Endothelial cell of umbilical vein (primary cell): ENCODE data around the gene DVL1. TPM values are rescaled to one million over a fixed set of nuclear protein-coding genes. Genes with fewer than 3 reads are reported as not detected.

Source experiments
- BruUV-seq: library from RNA; stranded (reverse); fragments of 400-500 nt; replicated peaks from 2 replicates; lab custom pipeline; 2021; lab: Mats Ljungman, UMichigan
- CTCF ChIA-PET: fragments of 300-600, 350-600 bp; sonication (Branson Sonifier 250); formaldehyde crosslinking; loops from one replicate; lab custom pipeline; 2021; ENCODE audit warnings: antibody characterized with exemption, inconsistent platforms; lab: Charles Lee
- POLR2A ChIA-PET: fragments of 300-600, 350-600 bp; sonication (Branson Sonifier 250); formaldehyde crosslinking; loops from one replicate; lab custom pipeline; 2021; ENCODE audit warnings: antibody characterized with exemption, inconsistent platforms; lab: Charles Lee
- DNase-seq: peaks from one replicate; pipeline ENCODE4 v3.0.0-alpha.2; 2011; ENCODE audit warnings: low read depth, low spot score
- FAIRE-seq: peaks from 2 replicates; lab custom pipeline; 2011; peaks lifted over from hg19 to GRCh38; lab: Jason Lieb, UNC
- H2AFZ ChIP-seq: 2 replicates; pipeline ENCODE4 v1.6.0; 2012; ENCODE audit warnings: low read depth, low read length, control low read depth, inconsistent platforms
- H3K27ac ChIP-seq: 2 replicates; pipeline ENCODE4 v1.5.1; 2011; ENCODE audit warnings: low read depth, mild to moderate bottlenecking, control low read depth, low read length, moderate library complexity; ENCODE audit not compliant: insufficient read depth
- H3K27me3 ChIP-seq, 2 experiments: 2 replicates each; pipeline versions ENCODE4 v1.6.0 to v1.6.1; 2011; ENCODE audit warnings: low read length in 2 of 2, mixed read lengths in 1 of 2; ENCODE audit not compliant: control insufficient read depth in 2 of 2, insufficient read depth in 2 of 2
- H3K36me3 ChIP-seq, 2 experiments: 2 replicates in 1 of 2; 3 replicates in 1 of 2; pipeline ENCODE4 v1.5.1; 2011; ENCODE audit warnings: low read length in 2 of 2, mild to moderate bottlenecking in 1 of 2, moderate library complexity in 1 of 2; ENCODE audit not compliant: control insufficient read depth in 2 of 2, insufficient read depth in 2 of 2; ENCODE audit errors: extremely low read depth in 1 of 2
- H3K4me1 ChIP-seq: 3 replicates; pipeline ENCODE4 v1.5.1; 2011; ENCODE audit warnings: mild to moderate bottlenecking, low read length; ENCODE audit not compliant: control insufficient read depth, insufficient read depth; ENCODE audit errors: extremely low read depth
- H3K4me2 ChIP-seq: 2 replicates; pipeline ENCODE4 v1.6.1; 2011; ENCODE audit warnings: low read length, control low read depth, mixed read lengths; ENCODE audit not compliant: insufficient read depth
- H3K4me3 ChIP-seq, 3 experiments: fragments of 200-600 bp in 1 of 3; sonication (generic), shearing (Covaris generic) in 1 of 3; replicated peaks in 1 of 3; 2 replicates each; pipeline ENCODE4 v1.5.1; 2011 to 2016; ENCODE audit warnings: control low read depth in 3 of 3, low read length in 3 of 3, mild to moderate bottlenecking in 2 of 3, inconsistent platforms in 1 of 3, low read depth in 1 of 3, moderate library complexity in 1 of 3; ENCODE audit not compliant: insufficient read depth in 1 of 3
- H3K79me2 ChIP-seq: 2 replicates; pipeline ENCODE4 v1.6.0; 2012; ENCODE audit warnings: low read length, inconsistent platforms; ENCODE audit not compliant: control insufficient read depth, insufficient read depth
- H3K9ac ChIP-seq: replicated peaks from 2 replicates; pipeline ENCODE3; 2011; ENCODE audit warnings: low read length, control low read depth; ENCODE audit not compliant: insufficient read depth; ENCODE audit errors: extremely low read depth
- H3K9me1 ChIP-seq: replicated peaks from 3 replicates; pipeline ENCODE4 v1.6.0; 2011; ENCODE audit warnings: mild to moderate bottlenecking, low read length; ENCODE audit not compliant: control insufficient read depth, insufficient read depth; ENCODE audit errors: extremely low read depth
- H3K9me3 ChIP-seq: replicated peaks from 2 replicates; pipeline ENCODE4 v1.5.1; 2012; ENCODE audit warnings: low read length, inconsistent platforms; ENCODE audit not compliant: control insufficient read depth, insufficient read depth
- H4K20me1 ChIP-seq: replicated peaks from 2 replicates; pipeline ENCODE3; 2011; ENCODE audit warnings: mild to moderate bottlenecking, low read length; ENCODE audit not compliant: control insufficient read depth, insufficient read depth; ENCODE audit errors: extremely low read depth
- CTCF ChIP-seq, 2 donors: IDR thresholded peaks; 1 replicate in 1 of 2; 2 replicates in 1 of 2; pipeline ENCODE4 v1.5.1; 2011; ENCODE audit warnings: low read length in 2 of 2, mild to moderate bottlenecking in 2 of 2, moderate library complexity in 2 of 2, control low read depth in 1 of 2, inconsistent platforms in 1 of 2, low read depth in 1 of 2; ENCODE audit not compliant: insufficient read depth in 1 of 2; ENCODE audit errors: extremely low read depth in 1 of 2
- FOS ChIP-seq: IDR thresholded peaks from 2 replicates; pipeline ENCODE4 v1.6.1; 2011; ENCODE audit warnings: mild to moderate bottlenecking, low read length, moderate library complexity, borderline replicate concordance; ENCODE audit not compliant: insufficient read depth
- JUN ChIP-seq: IDR thresholded peaks from 2 replicates; pipeline ENCODE4 v1.6.1; 2011; ENCODE audit warnings: borderline replicate concordance, low read depth; ENCODE audit not compliant: insufficient read length, insufficient read depth
- dilution Hi-C: fragments of 300-500 bp; cut with MboI; formaldehyde crosslinking; loops from one replicate; pipeline ENCODE4 v1.15.0; 2019; ENCODE audit warnings: low sequenced_read_pairs; ENCODE audit not compliant: extremely low pct_ligation_motif_present
- intact Hi-C: fragments of 100-400 bp; cut with micrococcal nuclease; formaldehyde crosslinking; loops from one replicate; pipeline ENCODE4 v1.10.0; 2022
- polyA plus RNA-seq, 4 experiments: library from polyadenylated mRNA; depleted of rRNA in 3 of 4; stranded (reverse) in 3 of 4; unstranded in 1 of 4; fragments of >200 nt; gene quantifications; 2 replicates each; pipeline versions ENCODE4 v1.2.1 to v1.2.3, GENCODE V29; 2011 to 2012; ENCODE audit warnings: missing spikeins in 1 of 4
- total RNA-seq: library from RNA; stranded (reverse); gene quantifications from 2 replicates; pipeline ENCODE4 v1.2.3, GENCODE V29; 2021

DVL1 gene
- total and polyA plus RNA-seq, 2 donors (not counting 3 experiments of a cell fraction or from before 2014, with no cell fraction given): 26.8 to 36.5 TPM

- intact Hi-C loops: loop anchor here (1.0 kb wide), 5 partner anchors 16 to 306 kb away; no protein-coding TSS in a partner anchor
Observed at GRCh38 chr1:1290238-1290731, 58.9 kb downstream of the DVL1 start.

More at GRCh38 chr1:1290238-1290731, 58.9 kb downstream of the DVL1 start:
- H3K27me3 ChIP-seq: no peaks in the 10 kb centered on the region
- no peak overlapping the region for H3K4me2 ChIP-seq
- no peak for TF ChIP-seq FOS
- TF ChIP-seq CTCF (IDR thresholded peaks at IDR 0.05; ENCODE audit: extremely low read depth in 1 of 2, insufficient read depth in 1 of 2, low read depth in 1 of 2, low read length in 2 of 2): peak; percentile 43 to 80
- TF ChIP-seq JUN: no peak
- no peak overlapping the region for H3K9ac ChIP-seq
- DNase-seq (peak; percentile 47), FAIRE-seq (no peak)
- no peak overlapping the region for H2AFZ ChIP-seq
- H3K9me1 ChIP-seq: no peaks in the 10 kb centered on the region
- BruUV-seq: no TSS peak
- no peak overlapping the region for H3K27ac ChIP-seq
- no peaks in the 10 kb centered on the region for H3K36me3 ChIP-seq
- ChIA-PET POLR2A (no interaction called here), CTCF (interaction anchor here (0.6 to 5.5 kb wide), 20 partner anchors 11 to 308 kb away, joined by 3 to 286 read pairs (median 6); partner anchors contain the start of genes PERM1, SDF4 and UBE2J2)
- no peaks in the 10 kb centered on the region for H3K9me3 ChIP-seq
- dilution Hi-C loops: no loop called here
- H3K79me2 ChIP-seq: no peaks in the 10 kb centered on the region
- H4K20me1 ChIP-seq: no peaks in the 10 kb centered on the region
- no peak overlapping the region for H3K4me3 ChIP-seq
- H3K4me1 ChIP-seq: no peaks in the 10 kb centered on the region
